Naive thymus-derived CD8-positive, alpha-beta T cell (primary cell): Measurements from ENCODE around the gene BMI1. TPM values are rescaled to one million over a fixed set of nuclear protein-coding genes. Genes with fewer than 3 reads are reported as not detected.
A peak's percentile ranks its signal among the peaks of the same experiment; 100 is the strongest.

ENCODE experiments used
- ATAC-seq, 2 donors: fragments of 150-1000 bp; cut with Tn5 transposase in 1 of 2; sonication (Bioruptor Pico), chemical (Tn5 transposase) in 1 of 2; 1 replicate in 1 of 2; 2 replicates in 1 of 2; pipeline ENCODE4 v1.10.0; 2021; ENCODE audit warnings: mild to moderate bottlenecking in 2 of 2, moderate library complexity in 2 of 2
- POLR2A ChIA-PET: fragments of 350-600 bp; sonication (Branson Sonifier 250); formaldehyde crosslinking; loops from one replicate; lab custom pipeline; 2021; ENCODE audit warnings: antibody characterized with exemption; lab: Charles Lee
- DNase-seq, 10 donors: peaks; one replicate each; pipeline versions ENCODE4 v3.0.0 to v3.0.0-alpha.2; 2020 to 2022
- H3K27ac Mint-ChIP-seq, 10 donors: one replicate each; pipeline ENCODE4 v1.8.0; 2020 to 2022; ENCODE audit warnings: mild to moderate bottlenecking in 10 of 10, mixed read lengths in 10 of 10, moderate library complexity in 4 of 10, inconsistent platforms in 1 of 10
- H3K27me3 Mint-ChIP-seq, 5 donors: one replicate each; pipeline ENCODE4 v1.8.0; 2021 to 2022; ENCODE audit warnings: mixed read lengths in 5 of 5
- H3K36me3 Mint-ChIP-seq, 3 donors: one replicate each; pipeline ENCODE4 v1.8.0; 2020 to 2022; ENCODE audit warnings: mixed read lengths in 3 of 3, mild to moderate bottlenecking in 2 of 3, inconsistent platforms in 1 of 3
- H3K4me1 Mint-ChIP-seq, 4 donors: one replicate each; pipeline ENCODE4 v1.8.0; 2021 to 2022; ENCODE audit warnings: mixed read lengths in 4 of 4
- H3K4me3 Mint-ChIP-seq, 10 donors: one replicate each; pipeline ENCODE4 v1.8.0; 2020 to 2022; ENCODE audit warnings: mild to moderate bottlenecking in 10 of 10, mixed read lengths in 10 of 10, moderate library complexity in 6 of 10, inconsistent platforms in 1 of 10
- H3K9me3 Mint-ChIP-seq, 9 donors: one replicate each; pipeline ENCODE4 v1.8.0; 2020 to 2022; ENCODE audit warnings: mixed read lengths in 9 of 9, mild to moderate bottlenecking in 3 of 9, inconsistent platforms in 1 of 9, moderate library complexity in 1 of 9
- polyA plus RNA-seq, 3 donors: library from polyadenylated mRNA; unstranded; fragments of 300-500 nt; fragmentation: Illumina TruSeq; gene quantifications; one replicate each; pipeline ENCODE4 v1.2.3, GENCODE V29; 2021
- total RNA-seq, 8 experiments: library from RNA in 2 of 8; stranded (reverse) in 2 of 8; gene quantifications; one replicate each; pipeline ENCODE4 v1.2.3 and lab custom pipeline; 2021 to 2026

BMI1 gene
- total RNA-seq = 10 to 100 TPM; 70.2 to 80.3 TPM
- 10 to 100 TPM; 22.5 to 32.9 (median 25.7) TPM for polyA plus RNA-seq
- 6.9 to 53.5 (median 34.5) reads per million in 6 experiments for total RNA-seq (lab: John Stamatoyannopoulos, UW)

DNA sequence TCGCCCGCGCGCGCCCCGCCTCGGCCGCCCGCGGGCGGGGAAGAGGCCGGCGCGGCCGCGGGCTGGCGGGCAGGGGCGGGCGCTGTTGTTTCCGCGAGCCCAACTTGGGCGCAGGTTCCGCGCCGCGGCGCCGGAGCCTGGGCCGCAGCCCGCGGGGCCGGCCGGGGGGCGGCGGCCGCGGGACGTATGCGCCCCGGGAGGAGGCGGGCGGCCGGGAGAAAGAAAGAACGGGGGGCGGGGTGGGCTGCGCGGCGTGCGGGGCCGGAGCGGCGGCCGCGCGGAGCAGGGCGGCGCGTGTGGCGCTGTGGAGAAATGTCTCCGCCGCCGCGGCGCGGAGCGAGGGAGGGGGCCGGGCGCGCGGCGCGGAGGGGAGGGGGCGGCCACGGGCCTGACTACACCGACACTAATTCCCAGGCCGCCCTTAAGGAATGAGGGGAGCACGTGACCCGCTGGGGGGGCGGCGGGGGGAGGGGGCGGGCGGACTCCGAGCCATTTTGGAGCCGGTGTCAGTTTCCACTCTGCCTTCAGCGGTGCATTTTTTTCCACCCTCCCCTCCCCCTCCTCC lies at the start of gene BMI1:
BMI1 (plus strand) TSS at position 509 of the 565 bp plus-strand sequence. CDS start 5,351 bp downstream, outside the sequence.
- DNase-seq (peak; percentile 44 to 82 (median 56)), ATAC-seq (peak; percentile 26 to 28)
- POLR2A ChIA-PET = interaction anchor here (0.6 to 6.0 kb wide), 9 partner anchors 11 to 317 kb away, joined by 3 to 53 read pairs (median 6); no protein-coding TSS in a partner anchor
- peaks cover 0 to 4% (median 0%) of the 10 kb centered on the region in 9 donors for H3K9me3 Mint-ChIP-seq
- H3K36me3 Mint-ChIP-seq = peaks cover 0 to 9% (median 6%) of the 10 kb centered on the region in 3 donors
- peaks cover 10 to 70% (median 47%) of the 10 kb centered on the region in 4 donors for H3K4me1 Mint-ChIP-seq
- peak within 1 kb of the TSS; percentile 88 to 97 (median 94) for H3K27ac Mint-ChIP-seq
- H3K27me3 Mint-ChIP-seq = peaks cover 3 to 31% (median 17%) of the 10 kb centered on the region in 5 donors
- H3K4me3 Mint-ChIP-seq = peak within 1 kb of the TSS; percentile 87 to 97 (median 93)

DNA sequence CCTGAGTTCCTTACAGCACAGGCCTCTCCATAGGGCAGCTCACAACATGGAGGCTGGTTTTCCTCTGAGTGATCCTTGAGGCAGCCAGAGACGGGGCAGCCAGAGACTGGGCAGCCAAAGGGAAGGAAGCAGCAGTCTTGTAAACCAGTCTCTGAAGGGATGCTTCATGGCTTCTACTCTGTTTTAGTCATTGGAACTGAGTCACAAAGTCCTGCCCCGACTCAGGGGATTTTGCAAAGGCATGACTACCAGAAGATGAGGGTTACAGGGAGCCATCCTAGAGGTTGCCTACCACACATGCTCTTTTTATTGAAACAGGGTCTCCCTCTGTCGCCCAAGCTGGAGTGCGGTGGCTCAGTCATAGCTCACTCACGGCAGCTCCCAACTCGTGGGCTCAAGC lies 49.1 kb upstream of the BMI1 start:
- POLR2A ChIA-PET = no interaction called here

DNA sequence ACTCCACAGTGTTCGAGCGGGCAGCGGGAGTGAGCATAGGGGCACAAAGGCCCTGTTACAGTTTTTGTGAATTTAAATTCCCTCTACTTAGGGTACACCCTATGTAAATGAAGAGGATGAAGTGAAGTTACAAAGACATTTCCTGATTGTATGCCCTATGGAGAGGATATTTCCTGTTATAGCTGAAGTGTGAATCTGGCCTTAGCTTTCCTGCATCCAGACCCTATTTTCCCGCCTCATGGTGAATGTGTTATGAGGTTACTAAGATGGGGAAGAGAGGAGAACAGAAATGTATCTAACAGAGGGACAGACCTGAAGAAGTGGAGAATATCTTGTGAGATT lies 42.5 kb upstream of the BMI1 start:
- H3K27ac Mint-ChIP-seq = peak overlapping the region in 1 of 10 donors; percentile 88
- ATAC-seq (no peak), DNase-seq (no peak)
- H3K27me3 Mint-ChIP-seq = peaks cover 3 to 14% (median 7%) of the 10 kb centered on the region in 5 donors
- H3K4me1 Mint-ChIP-seq = no peaks in the 10 kb centered on the region
- no peaks in the 10 kb centered on the region for H3K9me3 Mint-ChIP-seq
- POLR2A ChIA-PET = no interaction called here
- H3K4me3 Mint-ChIP-seq = peak overlapping the region in 1 of 10 donors; percentile 76
- no peaks in the 10 kb centered on the region for H3K36me3 Mint-ChIP-seq

More for the DNA sequence above, 49.1 kb upstream of the BMI1 start:
- Mint-ChIP-seq H3K36me3 (no peaks in the 10 kb centered on the region), H3K27ac (no peak overlapping the region), H3K4me3 (no peak overlapping the region), H3K27me3 (peaks cover 4 to 12% (median 10%) of the 10 kb centered on the region in 5 donors), H3K9me3 (no peaks in the 10 kb centered on the region), H3K4me1 (no peaks in the 10 kb centered on the region)
- DNase-seq (no peak), ATAC-seq (no peak)

GRCh38 chr10:22280078-22280477 lies 40.8 kb upstream of the BMI1 start:
- no peaks in the 10 kb centered on the region for H3K36me3 Mint-ChIP-seq
- H3K4me1 Mint-ChIP-seq = no peaks in the 10 kb centered on the region
- no peak overlapping the region for H3K4me3 Mint-ChIP-seq
- DNase-seq (no peak), ATAC-seq (no peak)
- POLR2A ChIA-PET = interaction anchor here (0.7 kb wide), 1 partner anchor 1706 kb away, joined by 11 read pairs; no protein-coding TSS in a partner anchor
- no peak overlapping the region for H3K27ac Mint-ChIP-seq
- H3K9me3 Mint-ChIP-seq = no peaks in the 10 kb centered on the region
- peaks cover 5 to 14% (median 11%) of the 10 kb centered on the region in 5 donors for H3K27me3 Mint-ChIP-seq

DNA sequence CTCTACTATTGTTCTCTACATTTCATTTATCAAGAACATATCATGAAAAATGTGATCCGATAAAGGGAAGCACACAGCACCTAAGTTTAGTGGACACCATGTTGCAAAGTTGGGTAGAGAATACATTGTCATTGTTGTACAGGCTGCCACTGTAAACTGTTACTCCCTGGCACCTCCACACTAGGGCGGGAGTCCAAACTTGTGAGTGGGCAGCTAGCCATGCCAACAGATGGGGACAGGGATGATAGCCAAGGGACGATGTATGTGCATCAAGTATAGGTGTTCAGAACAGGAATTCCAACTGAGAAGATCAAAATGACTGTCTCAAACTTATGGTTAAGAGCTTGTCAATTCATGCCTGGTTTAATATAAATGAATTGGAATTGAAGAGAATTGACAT lies 35.8 kb upstream of the BMI1 start:
- no peak for ATAC-seq
- Mint-ChIP-seq H3K36me3 (no peaks in the 10 kb centered on the region), H3K4me1 (no peaks in the 10 kb centered on the region), H3K27me3 (peaks cover 2 to 13% (median 9%) of the 10 kb centered on the region in 5 donors), H3K27ac (no peak overlapping the region), H3K9me3 (peaks cover 0 to 2% (median 0%) of the 10 kb centered on the region in 9 donors), H3K4me3 (no peak overlapping the region)
- POLR2A ChIA-PET = no interaction called here
- no peak for DNase-seq

DNA sequence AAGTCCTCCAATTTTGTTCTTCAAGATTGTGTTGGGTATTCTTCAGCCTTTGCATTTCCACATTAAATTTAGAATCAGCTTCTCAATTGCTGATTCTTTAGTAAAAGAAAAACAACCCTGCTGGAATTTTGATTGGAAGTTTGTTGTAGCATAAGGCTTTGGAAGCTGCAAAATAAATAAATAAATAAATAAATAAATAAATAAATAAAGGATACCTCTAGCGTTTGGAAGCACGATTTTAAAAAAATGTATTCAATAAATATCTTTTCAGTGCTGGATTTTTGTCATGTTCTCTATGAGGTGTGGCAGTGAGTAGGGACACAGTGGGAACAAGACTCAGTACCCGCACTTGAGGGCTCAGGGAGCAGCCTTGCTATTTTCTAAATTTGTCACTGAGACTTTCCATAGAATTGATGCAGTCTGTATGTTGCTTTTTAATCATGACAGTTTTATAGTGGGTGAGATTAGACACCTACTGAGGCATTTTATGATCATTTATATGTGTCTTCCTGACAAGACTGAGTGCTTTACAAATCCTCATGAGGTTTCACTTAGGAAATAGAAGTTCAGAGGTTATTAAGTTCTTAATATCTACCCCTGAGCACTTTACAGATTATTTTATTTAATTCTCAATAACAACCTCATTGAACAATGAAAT lies 27.0 kb upstream of the BMI1 start:
- DNase-seq (no peak), ATAC-seq (no peak)
- Mint-ChIP-seq H3K9me3 (peaks cover 0 to 11% (median 0%) of the 10 kb centered on the region in 9 donors), H3K36me3 (no peaks in the 10 kb centered on the region), H3K27me3 (peaks cover 3 to 24% (median 11%) of the 10 kb centered on the region in 5 donors), H3K4me3 (no peak overlapping the region), H3K4me1 (no peaks in the 10 kb centered on the region), H3K27ac (no peak overlapping the region)
- POLR2A ChIA-PET = no interaction called here

DNA sequence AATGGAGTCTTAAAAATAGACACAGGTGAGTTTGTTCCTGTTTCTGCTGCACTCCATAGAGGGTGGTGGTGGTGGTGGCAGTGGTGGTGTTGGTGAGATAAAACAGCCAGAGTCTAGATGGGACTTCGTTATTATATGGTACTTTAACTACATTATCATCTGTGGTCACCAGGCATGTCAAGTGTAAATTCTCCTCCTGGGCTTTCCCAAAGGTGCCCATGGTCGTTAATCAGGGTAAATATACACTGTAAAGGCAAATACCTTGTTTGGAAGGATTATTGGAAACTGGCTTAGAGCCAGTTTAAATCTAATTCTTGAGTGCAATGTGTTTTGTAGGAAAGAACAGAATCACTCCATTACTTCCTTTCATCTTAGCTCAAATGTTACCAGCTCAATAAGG lies 26.2 kb upstream of the BMI1 start:
- POLR2A ChIA-PET = no interaction called here
- H3K36me3 Mint-ChIP-seq = no peaks in the 10 kb centered on the region
- ATAC-seq (no peak), DNase-seq (no peak)
- no peak overlapping the region for H3K27ac Mint-ChIP-seq
- H3K4me1 Mint-ChIP-seq = no peaks in the 10 kb centered on the region
- H3K4me3 Mint-ChIP-seq = no peak overlapping the region
- H3K27me3 Mint-ChIP-seq = peaks cover 3 to 24% (median 11%) of the 10 kb centered on the region in 5 donors
- H3K9me3 Mint-ChIP-seq = peaks cover 0 to 11% (median 0%) of the 10 kb centered on the region in 9 donors

DNA sequence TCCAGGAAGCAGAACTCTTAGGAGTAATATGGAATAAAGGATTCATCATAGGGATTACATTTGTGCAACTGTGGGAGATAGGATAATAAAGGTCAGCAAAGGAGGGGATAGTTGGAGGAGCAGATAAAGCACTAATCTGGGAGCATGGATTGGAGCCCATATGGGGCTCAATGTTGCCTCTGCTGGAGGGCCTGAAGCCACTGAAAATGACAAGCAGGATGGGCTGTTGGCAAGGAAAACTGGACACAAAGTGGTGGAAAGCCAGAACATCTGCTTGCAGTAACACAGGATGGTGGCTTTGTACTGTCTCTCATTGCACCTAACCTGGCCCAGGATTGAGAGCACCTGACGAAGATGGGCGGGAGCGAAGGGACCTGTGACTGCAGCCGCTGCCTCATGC lies 19.7 kb upstream of the BMI1 start:
- no peaks in the 10 kb centered on the region for H3K36me3 Mint-ChIP-seq

DNA sequence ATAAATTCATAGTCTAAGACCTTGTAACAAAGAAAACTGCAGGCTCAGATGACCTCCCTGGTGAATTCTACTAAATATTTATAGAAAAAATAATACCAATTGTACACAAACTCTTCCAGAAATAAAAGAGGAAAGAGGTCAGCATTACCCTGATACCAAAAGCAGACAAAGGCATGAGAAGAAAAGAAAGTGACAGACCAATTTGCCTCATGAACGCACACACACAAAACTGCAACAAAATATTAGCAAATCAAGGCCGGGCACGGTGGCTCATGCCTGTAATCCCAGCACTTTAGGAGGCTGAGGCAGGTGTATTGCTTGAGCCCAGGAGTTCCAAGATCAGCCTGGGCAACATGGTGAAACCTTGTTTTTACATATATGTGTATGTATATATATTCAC lies 17.4 kb upstream of the BMI1 start:
- Mint-ChIP-seq H3K4me3 (no peak overlapping the region), H3K27me3 (peaks cover 8 to 19% (median 15%) of the 10 kb centered on the region in 5 donors), H3K9me3 (no peaks in the 10 kb centered on the region), H3K27ac (no peak overlapping the region), H3K4me1 (no peaks in the 10 kb centered on the region), H3K36me3 (no peaks in the 10 kb centered on the region)
- DNase-seq (no peak), ATAC-seq (no peak)
- POLR2A ChIA-PET = no interaction called here

More for the DNA sequence above, 19.7 kb upstream of the BMI1 start:
- DNase-seq = no peak
- POLR2A ChIA-PET = no interaction called here
- Mint-ChIP-seq H3K4me3 (no peak overlapping the region), H3K27ac (no peak overlapping the region), H3K4me1 (no peaks in the 10 kb centered on the region), H3K9me3 (no peaks in the 10 kb centered on the region), H3K27me3 (peaks cover 9 to 22% (median 13%) of the 10 kb centered on the region in 5 donors)
- no peak for ATAC-seq

GRCh38 chr10:22305721-22306120 lies 15.2 kb upstream of the BMI1 start:
- Mint-ChIP-seq H3K36me3 (no peaks in the 10 kb centered on the region), H3K4me3 (no peak overlapping the region), H3K9me3 (no peaks in the 10 kb centered on the region), H3K27ac (no peak overlapping the region), H3K27me3 (peaks cover 8 to 19% (median 14%) of the 10 kb centered on the region in 5 donors), H3K4me1 (no peaks in the 10 kb centered on the region)
- no peak for DNase-seq
- POLR2A ChIA-PET = no interaction called here
- ATAC-seq = no peak

- no peak for DNase-seq
- ATAC-seq = no peak
Observed at GRCh38 chr10:22308390-22308789, 12.5 kb upstream of the BMI1 start.

DNA sequence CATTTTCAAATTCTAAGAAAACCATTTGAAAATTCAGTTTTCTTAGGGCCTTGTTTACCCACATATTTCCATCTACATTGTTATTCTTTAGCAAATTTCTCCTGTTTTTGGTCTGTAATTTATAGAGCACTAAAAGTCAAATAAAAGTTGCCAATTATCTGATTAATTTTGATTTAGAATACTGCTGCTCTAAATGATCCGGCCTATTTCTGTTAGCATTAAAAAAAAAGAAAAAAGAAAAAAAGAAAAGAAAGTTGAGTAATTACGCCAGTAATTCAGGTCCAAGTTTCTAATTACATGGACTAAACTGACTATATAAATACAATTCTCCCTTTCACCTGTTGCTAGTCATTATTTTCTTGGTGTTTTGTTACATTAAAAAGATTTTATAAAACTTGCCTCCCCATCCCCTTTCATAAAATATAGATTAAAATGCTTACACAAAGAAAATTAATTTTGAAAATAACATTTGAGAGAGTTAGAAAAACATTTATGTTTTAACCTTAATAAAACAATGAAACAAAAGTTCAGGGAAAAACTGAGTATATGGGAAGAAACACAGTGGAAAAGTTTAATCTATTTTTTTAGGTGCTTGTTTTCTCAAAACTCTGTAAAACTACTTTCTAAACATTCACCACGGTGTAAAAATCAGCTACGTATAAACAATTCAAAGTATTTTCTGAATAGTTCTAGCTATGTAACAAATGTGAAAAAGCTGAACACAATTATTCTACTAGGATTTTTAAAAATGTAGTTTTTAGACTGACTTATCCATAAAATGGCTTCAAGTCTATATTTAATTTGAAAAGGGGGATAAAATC lies 11.5 kb upstream of the BMI1 start:
- DNase-seq (no peak), ATAC-seq (no peak)
- H3K4me1 Mint-ChIP-seq = no peaks in the 10 kb centered on the region
- POLR2A ChIA-PET = no interaction called here
- H3K27me3 Mint-ChIP-seq = peaks cover 8 to 29% (median 14%) of the 10 kb centered on the region in 5 donors
- H3K4me3 Mint-ChIP-seq = no peak overlapping the region
- no peaks in the 10 kb centered on the region for H3K36me3 Mint-ChIP-seq
- H3K9me3 Mint-ChIP-seq = no peaks in the 10 kb centered on the region
- H3K27ac Mint-ChIP-seq = no peak overlapping the region

More at GRCh38 chr10:22308390-22308789, 12.5 kb upstream of the BMI1 start:
- Mint-ChIP-seq H3K27me3 (peaks cover 8 to 29% (median 14%) of the 10 kb centered on the region in 5 donors), H3K36me3 (no peaks in the 10 kb centered on the region), H3K27ac (no peak overlapping the region), H3K4me1 (no peaks in the 10 kb centered on the region), H3K9me3 (no peaks in the 10 kb centered on the region), H3K4me3 (no peak overlapping the region)
- POLR2A ChIA-PET = no interaction called here
